DMS79 (cell line): ENCODE data around the gene SLC29A3.
"Not testable (repeated sequence)": the region's sequence is repeated elsewhere in the genome, so short reads cannot be mapped to it uniquely, and the experiment has no call there.

Experiments used
- DNase-seq: peaks from one replicate; lab custom pipeline; 2025; lab: John Stamatoyannopoulos, UW

Gene SLC29A3

GRCh38 chr10:71283876-71284275, 35.2 kb upstream of the SLC29A3 start:
- DNase-seq: no peak

DNA sequence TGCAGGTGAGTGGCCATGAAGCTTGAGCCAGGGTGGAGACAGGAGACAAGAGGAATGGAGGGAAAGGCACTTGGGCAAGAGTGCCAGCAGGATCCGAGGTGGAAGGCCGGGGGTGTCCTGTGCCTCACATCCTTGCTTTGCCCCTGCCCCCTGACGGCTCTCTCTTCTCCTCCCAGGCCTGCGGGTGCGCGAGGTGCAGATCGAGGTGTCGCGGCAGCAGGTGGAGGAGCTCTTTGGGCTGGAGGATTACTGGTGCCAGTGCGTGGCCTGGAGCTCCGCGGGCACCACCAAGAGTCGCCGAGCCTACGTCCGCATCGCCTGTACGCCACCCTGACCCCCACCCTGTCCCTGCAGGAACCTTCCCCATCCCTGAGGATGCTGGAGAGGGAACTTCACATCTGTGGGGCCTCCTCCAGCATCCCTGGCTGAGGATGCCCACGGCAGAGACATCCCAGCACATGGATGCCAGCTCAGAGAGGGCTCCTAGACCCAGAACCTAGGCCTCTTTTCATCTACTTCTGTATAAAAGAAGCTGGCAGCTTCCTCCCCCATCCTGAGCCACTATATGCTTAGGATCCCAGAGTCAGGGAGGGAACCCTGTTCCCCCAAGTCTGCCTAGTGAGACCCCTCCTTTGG, 34.4 kb upstream of the SLC29A3 start:
- DNase-seq: no peak

DNA sequence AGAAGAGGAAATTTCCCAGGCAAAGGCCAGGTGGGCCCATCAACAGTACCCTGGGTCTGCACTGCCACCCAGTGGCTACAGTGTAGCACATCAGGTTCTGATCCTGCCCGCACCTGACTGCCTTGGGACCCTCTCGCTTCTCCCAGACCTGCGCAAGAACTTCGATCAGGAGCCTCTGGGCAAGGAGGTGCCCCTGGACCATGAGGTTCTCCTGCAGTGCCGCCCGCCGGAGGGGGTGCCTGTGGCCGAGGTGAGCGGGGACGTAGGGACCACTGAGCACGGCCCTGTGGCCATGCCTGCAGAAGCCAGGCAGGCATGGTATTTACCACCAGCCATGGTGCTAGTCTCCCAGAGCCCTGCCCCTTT, 33.9 kb upstream of the SLC29A3 start:
- no peak for DNase-seq

- DNase-seq: no peak
Observed at GRCh38 chr10:71285986-71286385, 33.1 kb upstream of the SLC29A3 start.

DNA sequence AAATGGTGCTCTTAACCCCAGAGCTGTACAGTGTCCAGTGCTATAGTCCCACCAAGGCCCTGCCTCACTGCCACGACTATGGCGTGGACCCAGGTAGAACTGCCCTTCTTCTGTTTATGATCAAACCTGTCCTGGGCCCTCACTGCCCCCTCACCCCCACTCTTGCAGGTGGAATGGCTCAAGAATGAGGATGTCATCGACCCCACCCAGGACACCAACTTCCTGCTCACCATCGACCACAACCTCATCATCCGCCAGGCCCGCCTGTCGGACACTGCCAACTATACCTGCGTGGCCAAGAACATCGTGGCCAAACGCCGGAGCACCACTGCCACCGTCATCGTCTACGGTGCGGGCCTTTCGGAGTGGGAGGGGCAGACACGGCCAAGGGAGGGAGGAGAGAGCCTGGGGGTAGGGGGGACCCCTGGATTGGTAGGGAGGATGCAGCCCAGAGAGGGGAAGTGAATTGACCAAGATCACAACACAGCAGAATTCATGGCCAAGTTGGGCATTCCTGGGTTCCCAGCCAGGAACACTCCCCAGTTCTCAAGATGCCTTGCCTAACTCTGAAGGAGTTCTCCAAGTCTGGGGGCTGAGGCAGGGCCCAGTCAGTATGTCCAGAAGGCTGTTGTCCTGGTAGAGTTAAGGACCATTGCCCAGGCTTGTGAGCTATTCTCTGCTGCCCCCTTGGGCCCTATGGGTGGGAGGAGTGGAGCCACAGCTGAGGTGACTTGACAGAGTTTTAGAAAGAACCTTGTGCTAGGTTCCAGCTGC, 32.4 kb upstream of the SLC29A3 start:
- no peak for DNase-seq

DNA sequence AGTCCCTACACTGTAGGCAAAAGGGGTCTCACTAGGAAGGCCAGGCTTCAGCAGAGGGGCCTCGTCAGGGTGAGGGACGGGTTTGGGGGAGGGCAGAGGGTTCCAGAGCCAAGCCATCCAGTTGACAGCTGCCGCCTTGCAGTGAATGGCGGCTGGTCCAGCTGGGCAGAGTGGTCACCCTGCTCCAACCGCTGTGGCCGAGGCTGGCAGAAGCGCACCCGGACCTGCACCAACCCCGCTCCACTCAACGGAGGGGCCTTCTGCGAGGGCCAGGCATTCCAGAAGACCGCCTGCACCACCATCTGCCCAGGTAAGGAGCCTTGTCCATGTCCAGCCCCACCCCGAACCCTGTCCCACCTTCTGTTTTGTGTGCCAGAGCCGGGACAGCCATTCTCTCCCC, 31.6 kb upstream of the SLC29A3 start:
- no peak for DNase-seq

GRCh38 chr10:71288461-71288860, 30.6 kb upstream of the SLC29A3 start:
- DNase-seq: no peak

DNA sequence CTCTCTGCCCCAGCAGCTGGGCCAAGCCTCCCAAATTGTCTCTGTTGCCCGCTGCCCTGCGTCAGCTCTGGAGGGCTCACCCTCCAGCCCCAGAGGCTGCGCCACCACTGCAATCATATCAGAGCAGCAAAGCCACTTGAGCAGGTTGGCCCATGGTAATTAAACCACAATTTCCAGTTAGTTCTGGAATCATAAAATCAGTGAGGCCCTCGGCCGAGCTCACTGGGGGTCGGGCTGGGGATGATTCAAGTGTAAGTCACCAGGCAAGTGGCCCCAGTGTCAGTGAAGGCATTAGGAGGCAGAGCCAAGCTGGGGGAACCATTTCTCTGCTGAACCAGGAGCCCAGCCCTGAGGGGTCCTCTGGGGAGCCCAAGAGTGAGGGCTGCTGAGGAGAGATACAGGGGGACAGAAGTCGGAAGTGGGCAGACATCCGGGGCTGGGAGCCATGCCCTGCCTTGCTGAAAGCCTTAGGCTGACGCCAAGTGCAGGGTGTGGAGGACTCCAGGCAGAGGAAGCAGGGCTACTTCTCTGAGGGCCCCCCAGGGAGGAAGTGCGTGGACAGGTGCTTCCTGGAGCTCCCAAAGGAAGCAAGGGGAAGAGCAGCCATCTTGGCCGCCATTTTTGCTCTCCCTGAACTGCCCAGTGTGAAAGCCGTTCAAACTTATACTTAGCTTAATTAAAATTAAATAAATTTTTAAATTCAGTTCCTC, 29.5 kb upstream of the SLC29A3 start:
- no peak for DNase-seq

- no peak for DNase-seq
Observed at GRCh38 chr10:71290331-71290730, 28.7 kb upstream of the SLC29A3 start.

- no peak for DNase-seq
Observed at GRCh38 chr10:71290806-71291527, 28.1 kb upstream of the SLC29A3 start.

- DNase-seq: no peak
Observed at GRCh38 chr10:71291528-71291900, 27.5 kb upstream of the SLC29A3 start.

DNA sequence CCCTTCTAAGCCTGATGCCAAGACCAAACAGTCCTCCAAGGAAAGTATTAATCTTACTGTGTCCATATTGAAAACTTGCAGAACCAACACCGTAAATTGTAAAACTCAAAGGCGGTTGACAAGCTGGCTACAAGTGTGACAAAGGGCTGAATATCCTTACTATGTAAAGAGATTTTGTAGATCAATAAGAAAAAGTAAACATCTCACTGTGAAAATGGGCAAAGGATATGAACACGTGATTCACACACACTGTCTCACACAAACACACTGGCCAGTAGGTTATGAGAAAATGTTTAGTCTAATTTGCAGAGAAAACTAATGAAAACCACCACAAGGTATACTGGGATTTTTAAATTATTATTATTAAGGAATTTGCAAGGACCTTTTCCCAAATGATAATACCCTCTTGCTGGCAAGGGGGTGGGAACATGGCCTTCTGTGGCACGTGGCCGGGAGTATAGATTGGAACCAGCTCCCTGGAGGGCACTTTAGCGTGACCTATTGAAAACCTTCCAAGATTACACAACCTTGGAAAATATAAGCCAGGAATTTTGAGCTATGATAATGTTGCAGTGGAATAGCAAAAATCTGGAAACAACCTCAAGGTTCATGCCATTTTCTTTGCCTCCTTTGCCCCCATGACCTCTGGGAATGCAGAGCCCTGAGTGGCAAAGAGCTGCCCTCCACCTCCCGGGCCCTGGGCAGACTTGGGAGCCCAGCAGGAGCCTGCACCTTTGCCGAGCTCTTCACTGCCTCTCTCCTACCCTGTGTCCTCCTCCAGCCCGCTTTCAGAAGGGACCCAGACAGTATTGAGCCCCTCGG, 26.2 kb upstream of the SLC29A3 start:
- no peak for DNase-seq

GRCh38 chr10:71293446-71294084, 25.5 kb upstream of the SLC29A3 start:
- peak; percentile 20 for DNase-seq

DNA sequence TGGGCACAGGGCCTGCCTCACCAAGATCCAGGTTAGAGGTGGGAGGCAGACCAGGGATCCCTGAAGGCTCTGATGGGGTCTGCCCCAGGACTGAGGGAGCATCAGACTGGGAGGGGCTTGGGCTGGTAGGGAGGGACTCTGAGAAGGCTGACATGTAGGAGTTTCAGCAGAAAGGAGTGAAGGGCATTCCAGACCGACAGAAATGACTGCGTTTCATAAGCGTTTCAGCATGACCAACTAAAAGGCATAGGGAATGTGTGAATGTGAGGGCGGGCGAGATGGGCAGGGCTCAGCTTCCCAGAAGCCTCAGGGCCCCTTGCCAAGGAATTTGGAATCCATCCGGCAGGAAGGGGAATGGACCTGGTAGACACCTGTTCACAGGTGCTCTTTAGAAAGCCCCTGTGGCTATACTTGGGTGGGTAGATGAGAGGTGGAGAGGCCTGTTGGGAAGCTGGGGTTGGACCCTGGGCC, 24.9 kb upstream of the SLC29A3 start:
- peak; percentile 56 for DNase-seq

DNA sequence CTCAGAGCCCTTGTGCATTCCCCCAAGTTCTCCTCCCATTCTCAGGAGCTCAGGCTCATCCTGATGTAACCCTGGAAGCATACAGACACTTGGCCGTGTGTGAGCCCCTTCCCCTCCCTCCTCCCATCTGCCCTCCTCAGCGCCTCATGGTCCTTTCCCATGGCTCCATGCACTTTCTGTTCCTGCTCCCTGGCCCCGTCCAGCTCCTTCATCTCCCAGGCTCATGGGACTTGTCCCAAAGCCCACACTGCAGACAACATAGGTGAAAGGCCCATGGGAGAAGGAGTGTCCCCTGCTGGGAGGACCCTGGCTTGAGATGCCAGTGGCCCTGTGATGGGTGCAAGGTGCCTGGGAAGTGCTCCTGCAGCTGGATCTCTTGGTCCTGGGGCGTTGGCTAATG, 24.2 kb upstream of the SLC29A3 start:
- no peak for DNase-seq

DNA sequence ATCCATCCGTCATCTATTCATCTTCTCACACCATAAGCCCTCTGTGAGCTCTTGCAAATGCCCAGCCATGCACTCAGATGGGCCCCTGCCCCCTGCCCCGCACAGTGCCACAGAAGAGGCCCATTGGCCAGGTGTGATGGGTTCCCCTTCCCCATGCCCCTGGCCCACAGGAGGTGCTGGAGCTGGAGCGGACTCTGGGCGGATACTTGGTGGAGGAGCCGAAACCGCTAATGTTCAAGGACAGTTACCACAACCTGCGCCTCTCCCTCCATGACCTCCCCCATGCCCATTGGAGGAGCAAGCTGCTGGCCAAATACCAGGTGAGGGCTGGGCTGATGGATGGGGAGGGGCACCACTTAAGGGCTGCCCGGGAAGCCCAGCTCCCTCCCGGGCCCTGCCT, 23.4 kb upstream of the SLC29A3 start:
- no peak for DNase-seq

DNA sequence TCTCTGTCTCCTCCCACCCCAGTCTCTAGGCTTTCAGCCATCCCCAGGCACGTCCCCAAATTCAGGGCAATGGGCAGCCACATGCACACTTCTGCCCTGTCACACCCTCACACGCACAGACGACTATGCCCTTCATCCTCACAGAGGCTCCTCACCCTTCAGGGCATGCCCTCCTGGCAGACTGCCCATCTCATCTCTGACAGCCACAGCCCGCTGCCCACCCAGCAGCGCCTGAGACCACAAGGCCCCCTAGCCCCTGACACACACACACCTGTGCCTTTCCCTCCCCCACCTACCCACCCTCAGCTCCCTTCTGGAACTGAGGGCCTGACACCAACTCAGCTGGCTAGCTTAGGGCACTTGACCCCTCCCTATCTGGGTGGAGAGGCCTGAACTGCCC, 23.0 kb upstream of the SLC29A3 start:
- DNase-seq: no peak

GRCh38 chr10:71296811-71297210, 22.2 kb upstream of the SLC29A3 start:
- DNase-seq: not testable (repeated sequence)

GRCh38 chr10:71297343-71297742, 21.7 kb upstream of the SLC29A3 start:
- no peak for DNase-seq

DNA sequence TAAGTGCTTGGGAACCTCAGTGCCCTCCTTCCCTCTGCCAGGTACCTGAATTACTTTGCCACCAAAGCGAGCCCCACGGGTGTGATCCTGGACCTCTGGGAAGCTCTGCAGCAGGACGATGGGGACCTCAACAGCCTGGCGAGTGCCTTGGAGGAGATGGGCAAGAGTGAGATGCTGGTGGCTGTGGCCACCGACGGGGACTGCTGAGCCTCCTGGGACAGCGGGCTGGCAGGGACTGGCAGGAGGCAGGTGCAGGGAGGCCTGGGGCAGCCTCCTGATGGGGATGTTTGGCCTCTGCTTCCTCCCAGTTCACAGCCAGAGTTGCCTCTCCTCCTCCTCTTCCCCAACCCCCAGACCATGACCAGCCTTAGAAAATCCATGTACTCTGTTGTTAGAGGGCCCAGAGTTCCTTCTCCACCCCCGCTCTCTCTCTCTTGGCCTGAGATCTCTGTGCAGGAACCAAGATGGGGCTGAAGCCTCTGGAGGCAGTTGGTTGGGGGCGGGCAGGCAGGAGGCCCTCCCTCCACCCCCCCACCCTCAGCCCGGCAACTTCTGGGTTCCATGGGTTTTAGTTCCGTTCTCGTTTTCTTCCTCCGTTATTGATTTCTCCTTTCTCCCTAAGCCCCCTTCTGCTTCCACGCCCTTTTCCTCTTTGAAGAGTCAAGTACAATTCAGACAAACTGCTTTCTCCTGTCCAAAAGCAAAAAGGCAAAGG, 19.8 kb upstream of the SLC29A3 start:
- no peak for DNase-seq
